Measurements from ENCODE around the gene SLC9A3.

SLC9A3 gene

DNA sequence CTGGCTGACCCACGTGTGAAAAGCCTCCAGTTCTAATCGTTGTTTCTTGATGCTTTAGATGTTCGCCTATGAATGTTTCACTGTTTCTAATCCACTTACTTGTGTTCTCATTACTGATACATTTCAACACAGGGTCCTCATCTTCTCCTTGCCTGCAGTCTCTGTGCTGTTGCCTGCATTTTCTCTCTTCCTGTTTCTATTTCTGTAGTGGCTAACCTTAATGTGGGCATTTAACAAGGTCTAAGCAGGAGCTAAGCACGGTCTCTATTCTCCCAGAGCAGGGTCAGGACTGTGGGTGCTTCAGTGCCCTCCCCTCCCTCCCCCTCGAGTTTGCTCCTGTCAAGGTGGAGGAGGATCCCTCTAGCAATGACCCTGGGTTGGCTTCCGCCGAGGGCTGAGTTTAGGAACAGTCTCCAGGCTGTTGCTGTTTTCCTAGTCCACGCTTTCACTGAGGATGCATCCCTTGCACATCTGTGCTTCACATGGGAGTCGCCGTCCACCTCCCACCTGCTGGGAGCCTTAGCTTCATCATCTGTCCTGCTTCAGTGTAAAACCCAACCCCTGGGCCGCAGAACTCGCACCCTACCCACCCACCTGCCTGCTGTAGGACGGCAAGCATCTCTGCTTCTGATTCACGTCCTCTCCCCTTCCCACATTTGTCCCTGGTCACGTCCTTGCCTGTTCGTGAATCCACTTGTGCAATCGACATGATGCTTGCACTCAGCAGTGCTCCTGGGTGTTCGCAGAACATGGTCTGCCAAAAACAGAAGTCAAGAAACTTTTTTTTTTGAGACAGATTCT is 83.6 kb downstream of the SLC9A3 start:
- no peak for DNase-seq

GRCh38 chr5:439636-440035 is 84.6 kb downstream of the SLC9A3 start:
- DNase-seq = no peak

- DNase-seq = no peak
Measured at GRCh38 chr5:439181-439580, 85.1 kb downstream of the SLC9A3 start.

GRCh38 chr5:438481-438981 is 85.7 kb downstream of the SLC9A3 start:
- DNase-seq = no peak

- no peak for DNase-seq
Measured at GRCh38 chr5:437281-437771, 86.9 kb downstream of the SLC9A3 start.

GRCh38 chr5:436641-436975 is 87.6 kb downstream of the SLC9A3 start:
- DNase-seq = no peak

- no peak for DNase-seq
Measured at GRCh38 chr5:435961-436640, 88.1 kb downstream of the SLC9A3 start.

GRCh38 chr5:435156-435790 is 89.0 kb downstream of the SLC9A3 start:
- no peak for DNase-seq

DNA sequence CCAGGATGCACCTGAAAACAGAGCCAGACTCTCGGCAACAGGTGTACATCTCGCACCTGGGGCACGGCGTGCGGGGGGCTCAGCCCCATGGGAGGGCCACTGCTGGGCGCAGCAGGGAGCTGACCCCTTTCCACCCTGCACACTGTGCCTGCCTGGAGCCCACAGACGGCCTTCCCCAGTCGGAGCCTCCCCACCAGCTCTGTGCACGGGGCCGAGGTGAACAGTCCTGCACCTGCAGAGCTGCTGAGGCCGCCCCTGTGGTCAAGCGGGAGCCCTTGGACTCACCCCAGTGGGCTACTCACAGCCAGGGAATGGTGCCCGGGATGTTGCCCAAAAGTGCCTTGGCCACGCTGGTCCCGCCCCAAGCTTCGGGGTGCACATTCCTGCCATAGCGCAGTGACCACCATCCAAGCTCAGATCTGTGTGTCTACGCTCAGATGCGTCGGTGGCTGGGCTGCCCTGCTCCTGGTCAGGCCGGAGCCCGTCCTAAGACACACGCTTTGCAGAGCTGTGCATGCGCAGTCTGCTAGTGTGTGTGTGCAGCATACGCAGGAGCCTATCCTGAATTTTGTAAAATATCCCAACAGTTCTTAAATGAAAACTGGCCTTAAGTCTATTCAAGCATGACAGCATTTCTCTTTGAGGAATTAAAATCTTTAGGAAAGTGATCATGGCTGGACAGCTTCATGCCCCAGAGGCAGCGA is 89.7 kb downstream of the SLC9A3 start:
- DNase-seq = no peak

DNA sequence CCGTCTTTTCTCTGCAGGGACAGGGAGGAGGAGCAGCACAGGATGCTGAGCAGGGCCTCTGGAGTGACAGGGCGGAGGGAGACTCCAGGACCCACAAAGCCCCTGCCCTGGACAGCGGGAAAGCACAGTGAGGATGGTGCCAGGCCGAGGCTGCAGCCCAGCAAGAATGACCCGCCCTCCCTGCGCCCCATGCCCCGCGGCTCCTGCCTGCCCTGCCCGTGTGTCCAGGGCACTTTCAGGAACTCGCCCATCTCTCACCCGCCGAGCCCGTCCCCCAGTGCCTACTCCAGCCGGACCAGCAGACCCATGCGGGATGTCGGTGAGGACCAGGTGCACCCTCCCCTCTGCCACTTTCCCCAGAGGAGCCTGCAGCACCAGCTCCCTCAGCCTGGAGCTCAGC is 90.4 kb downstream of the SLC9A3 start:
- no peak for DNase-seq

DNA sequence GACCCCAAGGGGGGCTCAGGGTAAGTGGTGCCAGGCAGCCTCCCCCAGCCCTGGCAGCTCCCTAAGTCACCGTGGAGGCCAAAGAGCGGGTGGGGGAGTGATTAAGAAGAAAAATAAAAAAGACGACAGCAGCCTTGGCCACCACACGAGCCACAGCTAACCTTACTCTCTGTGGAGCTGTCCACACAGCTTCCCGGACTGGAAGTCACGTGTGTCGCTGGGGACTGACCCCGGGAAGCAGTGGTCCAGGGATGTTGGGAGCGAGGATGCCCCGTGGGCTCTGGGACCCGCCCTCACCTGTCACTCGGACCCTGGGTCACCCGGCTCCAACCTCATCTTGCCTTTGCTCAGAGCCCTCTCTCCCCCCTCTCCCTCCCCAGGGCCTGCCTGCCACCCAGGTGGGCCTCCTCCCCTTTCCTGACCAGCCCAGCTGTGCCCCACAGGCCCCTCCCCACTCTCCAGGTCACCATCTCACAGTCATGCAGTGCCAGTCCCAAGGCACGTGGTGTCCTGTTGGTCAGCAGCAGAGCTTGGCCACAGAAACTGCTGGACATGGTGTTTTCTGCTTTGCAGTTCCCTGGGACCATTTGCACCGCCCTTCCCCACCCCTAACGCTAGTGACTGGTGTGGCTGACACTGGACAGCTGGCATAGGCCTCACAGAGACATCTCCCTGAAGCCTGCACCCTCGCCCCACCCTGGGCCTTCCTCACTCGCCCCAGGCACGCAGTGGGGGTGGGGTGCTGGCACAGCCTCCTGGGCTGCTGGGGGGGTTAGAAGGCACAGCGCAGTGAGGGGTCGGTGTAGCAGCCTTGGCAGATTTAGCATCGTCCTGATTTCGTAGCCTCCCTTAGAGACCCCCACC is 91.1 kb downstream of the SLC9A3 start:
- DNase-seq = no peak

- no peak for DNase-seq
Measured at GRCh38 chr5:432201-432927, 91.9 kb downstream of the SLC9A3 start.

DNA sequence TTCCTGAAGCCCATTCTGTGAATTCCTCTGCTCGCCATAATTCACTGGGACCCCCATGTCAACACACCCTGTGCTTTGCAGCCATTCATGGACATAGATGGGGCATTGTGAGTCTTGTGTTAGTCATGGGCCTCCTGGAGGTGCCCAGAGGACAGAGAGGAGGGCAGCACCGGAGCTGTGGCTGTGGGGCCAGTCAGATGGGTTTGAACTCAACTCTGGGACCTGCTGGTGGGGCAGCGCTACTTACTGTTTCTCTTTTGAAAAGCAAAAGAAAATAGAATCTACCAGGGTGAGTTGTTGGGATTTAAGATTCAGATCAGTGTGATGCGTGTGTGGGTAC is 92.6 kb downstream of the SLC9A3 start:
- DNase-seq = no peak

DNA sequence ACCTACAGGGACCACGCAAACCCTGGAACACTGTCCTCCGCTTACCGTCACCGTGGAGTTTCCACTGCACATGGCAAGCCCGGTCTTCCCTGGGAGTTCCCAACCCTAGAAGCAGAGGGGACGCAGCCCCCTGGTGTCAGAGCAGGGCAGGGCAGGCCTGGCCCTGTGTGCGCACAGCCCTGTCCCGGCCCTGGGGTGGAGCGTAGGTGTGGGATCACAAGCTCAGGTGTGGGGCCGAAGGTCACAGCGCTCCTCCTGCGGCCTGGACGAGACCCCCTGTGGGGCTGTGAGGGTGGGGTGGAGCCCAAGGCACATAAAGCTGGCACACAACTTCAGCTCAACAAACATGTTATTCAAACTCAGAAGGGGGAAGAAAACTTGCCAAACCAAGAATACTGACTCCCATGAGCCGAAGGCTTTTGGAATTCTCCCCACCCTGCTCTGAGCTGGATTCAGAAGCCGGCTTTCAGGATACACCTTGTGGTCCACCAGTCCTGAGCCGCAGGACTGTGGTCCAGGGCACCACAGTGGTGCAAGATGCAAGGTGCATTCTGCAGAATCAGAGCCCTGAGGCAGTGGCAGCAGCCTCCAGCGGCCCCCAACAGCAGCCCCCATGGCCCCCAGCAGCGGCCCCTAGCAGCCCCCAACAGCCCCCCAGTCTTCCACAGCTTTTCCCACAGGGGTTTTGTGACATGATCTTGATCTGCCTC is 93.1 kb downstream of the SLC9A3 start:
- no peak for DNase-seq

DNA sequence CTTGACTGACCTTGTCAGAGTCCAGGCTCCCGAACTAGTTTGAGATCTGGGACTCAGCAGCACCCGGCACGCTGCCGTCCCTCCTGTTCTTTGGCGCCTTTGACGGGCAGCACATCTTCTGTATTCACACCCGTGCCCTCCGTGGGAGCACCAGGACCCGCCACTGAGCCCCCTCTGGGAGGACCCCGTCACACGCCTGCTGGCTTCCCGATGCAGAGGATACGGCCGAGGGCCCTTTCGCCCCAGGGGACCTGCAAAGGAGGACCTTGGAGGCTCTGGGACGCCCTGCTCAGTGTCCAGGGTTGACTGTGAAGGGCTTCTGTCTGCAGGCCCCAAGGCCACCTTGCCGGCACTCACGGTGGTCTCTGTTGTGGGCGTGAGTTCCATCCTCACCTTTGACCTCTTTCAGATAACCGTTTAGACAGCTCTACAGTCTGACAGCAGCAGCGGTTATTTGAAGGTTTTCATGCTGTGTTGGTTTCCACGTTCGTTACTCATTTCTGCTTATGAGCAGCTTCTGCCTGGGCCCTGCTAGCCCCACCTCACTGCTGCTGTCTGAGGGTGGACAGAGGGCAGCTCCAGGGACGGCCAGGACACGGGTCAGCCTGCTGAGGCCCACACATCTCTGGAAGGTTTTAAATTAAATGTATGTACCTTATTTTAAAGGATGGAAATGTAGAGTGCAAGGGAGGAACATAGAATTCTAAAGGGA is 93.9 kb downstream of the SLC9A3 start:
- no peak for DNase-seq

GRCh38 chr5:429453-430188 is 94.6 kb downstream of the SLC9A3 start:
- no peak for DNase-seq

GRCh38 chr5:428754-429452 is 95.3 kb downstream of the SLC9A3 start:
- no peak for DNase-seq

DNA sequence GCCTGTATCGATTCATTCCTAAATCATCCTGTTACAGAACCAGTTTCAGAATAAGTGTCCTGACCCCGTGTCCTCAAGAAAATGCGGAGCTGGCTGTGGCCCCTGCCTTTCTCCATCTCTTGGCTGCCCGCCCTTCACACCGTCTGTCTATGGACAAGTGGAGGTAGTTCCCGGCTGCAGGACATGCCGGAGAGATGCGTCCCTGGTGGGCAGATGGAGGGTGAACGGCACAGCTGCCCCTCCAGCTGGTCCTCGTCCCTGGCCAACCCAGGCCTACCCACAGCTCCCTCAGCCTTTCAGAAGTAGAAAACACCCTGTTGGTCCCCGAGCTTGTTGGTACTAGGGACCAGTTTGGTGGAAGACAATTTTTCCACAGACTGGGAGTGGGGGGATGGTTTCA is 96.0 kb downstream of the SLC9A3 start:
- DNase-seq = no peak
